Neural cell (in vitro differentiated cells): ENCODE data around the gene DNM1. TPM values are rescaled to one million over a fixed set of nuclear protein-coding genes. Genes with fewer than 3 reads are reported as not detected.

ENCODE experiments used
- H2AFZ ChIP-seq: fragments of 200-600, 300-800 bp; sonication (generic), shearing (Covaris generic); 2 replicates; pipeline ENCODE4 v1.6.0; 2014; ENCODE audit warnings: low read depth, mild to moderate bottlenecking, antibody characterized with exemption, low read length, moderate library complexity
- H3F3A ChIP-seq: fragments of 200-600 bp; shearing (Covaris generic); 2 replicates; pipeline ENCODE4 v1.6.1; 2016; ENCODE audit warnings: mild to moderate bottlenecking, moderate library complexity, mixed read lengths, antibody characterized with exemption, low read length; ENCODE audit not compliant: insufficient read depth, poor library complexity, severe bottlenecking
- H3K27ac ChIP-seq: fragments of 200-600, 300-800 bp; sonication (generic), shearing (Covaris generic); 2 replicates; pipeline ENCODE4 v1.5.1; 2014; ENCODE audit warnings: mild to moderate bottlenecking, low read length, moderate library complexity
- H3K27me3 ChIP-seq: fragments of 300-800, 200-600 bp; sonication (generic), shearing (Covaris generic); 2 replicates; pipeline ENCODE4 v1.6.0; 2014; ENCODE audit warnings: mild to moderate bottlenecking, low read depth, low read length, moderate library complexity; ENCODE audit not compliant: insufficient read depth
- H3K36me3 ChIP-seq: fragments of 300-800, 200-600 bp; sonication (generic), shearing (Covaris generic); 2 replicates; pipeline ENCODE4 v1.5.1; 2014; ENCODE audit warnings: mild to moderate bottlenecking, antibody characterized with exemption, low read length, moderate library complexity; ENCODE audit not compliant: insufficient read depth
- H3K4me2 ChIP-seq: fragments of 300-800, 200-600 bp; sonication (generic), shearing (Covaris generic); 2 replicates; pipeline ENCODE4 v1.6.0; 2014; ENCODE audit warnings: mild to moderate bottlenecking, low read length
- H3K4me3 ChIP-seq: fragments of 300-800, 200-600 bp; sonication (generic), shearing (Covaris generic); 2 replicates; pipeline ENCODE4 v1.5.1; 2014; ENCODE audit warnings: mild to moderate bottlenecking, low read length, moderate library complexity
- H3K79me2 ChIP-seq: fragments of 200-600 bp; shearing (Covaris generic); replicated peaks from 2 replicates; pipeline ENCODE4 v1.6.0; 2014; ENCODE audit warnings: mild to moderate bottlenecking, low read length, moderate library complexity; ENCODE audit not compliant: insufficient read depth
- H3K9ac ChIP-seq: fragments of 300-800, 200-600 bp; sonication (generic), shearing (Covaris generic); 2 replicates; pipeline ENCODE4 v1.6.1; 2016; ENCODE audit warnings: mild to moderate bottlenecking, low read length, mixed read lengths
- H3K9me2 ChIP-seq: fragments of 200-600 bp; shearing (Covaris generic); 2 replicates; pipeline ENCODE4 v1.6.1; 2016; ENCODE audit warnings: mild to moderate bottlenecking, low read length, mixed read lengths; ENCODE audit not compliant: insufficient read depth
- H3K9me3 ChIP-seq: fragments of 200-600, 300-800 bp; sonication (generic), shearing (Covaris generic); 2 replicates; pipeline ENCODE4 v1.6.1; 2016; ENCODE audit warnings: mild to moderate bottlenecking, mixed run types, low read length, moderate library complexity, mixed read lengths
- H4K20me1 ChIP-seq: fragments of 200-600 bp; shearing (Covaris generic); 2 replicates; pipeline ENCODE4 v1.6.1; 2016; ENCODE audit warnings: mild to moderate bottlenecking, mixed run types; ENCODE audit not compliant: insufficient read depth
- CTCF ChIP-seq: fragments of 450-650 bp; IDR thresholded peaks from 2 replicates; pipeline ENCODE4 v1.5.1; 2014; ENCODE audit warnings: antibody characterized with exemption, mild to moderate bottlenecking, moderate library complexity; ENCODE audit not compliant: poor library complexity, severe bottlenecking
- EP300 ChIP-seq: fragments of 450-650 bp; conservative IDR thresholded peaks from 2 replicates; pipeline ENCODE4 v1.6.1; 2014; ENCODE audit warnings: antibody characterized with exemption, mild to moderate bottlenecking, moderate library complexity; ENCODE audit not compliant: poor library complexity, severe bottlenecking
- EZH2 ChIP-seq: fragments of 200-600, 300-800 bp; shearing (Covaris generic), sonication (generic); IDR thresholded peaks from 2 replicates; pipeline ENCODE4 v1.6.1; 2014; ENCODE audit warnings: antibody characterized with exemption, low read length, borderline replicate concordance, mild to moderate bottlenecking; ENCODE audit not compliant: insufficient read depth, poor library complexity, severe bottlenecking
- MXI1 ChIP-seq: fragments of 450-650 bp; conservative IDR thresholded peaks from 2 replicates; pipeline ENCODE4 v1.6.1; 2014; ENCODE audit warnings: antibody characterized with exemption, mild to moderate bottlenecking; ENCODE audit not compliant: poor library complexity, severe bottlenecking
- POLR2AphosphoS5 ChIP-seq: IDR thresholded peaks from 2 replicates; pipeline ENCODE4 v1.6.1; 2012
- RAD21 ChIP-seq: fragments of 450-650 bp; conservative IDR thresholded peaks from 2 replicates; pipeline ENCODE4 v1.6.1; 2014; ENCODE audit warnings: antibody characterized with exemption, mild to moderate bottlenecking, moderate library complexity
- REST ChIP-seq: IDR thresholded peaks from 2 replicates; pipeline ENCODE4 v1.6.1; 2012; ENCODE audit warnings: borderline replicate concordance
- SMC3 ChIP-seq: fragments of 450-650 bp; conservative IDR thresholded peaks from 2 replicates; pipeline ENCODE4 v1.6.1; 2014; ENCODE audit warnings: antibody characterized with exemption, mild to moderate bottlenecking, moderate library complexity; ENCODE audit not compliant: poor library complexity
- TAF1 ChIP-seq: IDR thresholded peaks from 2 replicates; pipeline ENCODE4 v1.6.1; 2012; ENCODE audit warnings: low read depth
- polyA plus RNA-seq: library from polyadenylated mRNA; depleted of rRNA; stranded (reverse); fragments of >200 nt; gene quantifications from 2 replicates; pipeline ENCODE4 v1.2.3, GENCODE V29; 2014

DNM1 gene
- polyA plus RNA-seq, 1 donor from 2014 or later: 104 TPM

GRCh38 chr9:128293091-128293490 lies 89.9 kb downstream of the DNM1 start:
- Histone ChIP-seq H4K20me1 (no peaks in the 10 kb centered on the region), H3F3A (no peaks in the 10 kb centered on the region), H3K9me3 (no peaks in the 10 kb centered on the region), H3K36me3 (peaks cover 4% of the 10 kb centered on the region), H2AFZ (no peak overlapping the region), H3K79me2 (no peaks in the 10 kb centered on the region), H3K27ac (no peak overlapping the region), H3K4me2 (no peak overlapping the region), H3K4me3 (no peak overlapping the region), H3K27me3 (no peaks in the 10 kb centered on the region), H3K9ac (no peak overlapping the region), H3K9me2 (no peaks in the 10 kb centered on the region)
- TF ChIP-seq EZH2: no peak
- no peak for TF ChIP-seq SMC3
- no peak for TF ChIP-seq TAF1
- TF ChIP-seq REST: no peak
- no peak for TF ChIP-seq CTCF
- TF ChIP-seq EP300: no peak
- TF ChIP-seq RAD21: no peak
- no peak for TF ChIP-seq POLR2AphosphoS5
- TF ChIP-seq MXI1: no peak

- Histone ChIP-seq H3K9me2 (no peaks in the 10 kb centered on the region), H3K36me3 (no peaks in the 10 kb centered on the region), H4K20me1 (no peaks in the 10 kb centered on the region), H3K27me3 (no peaks in the 10 kb centered on the region), H3K9me3 (no peaks in the 10 kb centered on the region), H3K4me2 (no peak overlapping the region), H3K27ac (no peak overlapping the region), H3K4me3 (no peak overlapping the region), H2AFZ (no peak overlapping the region), H3K79me2 (no peaks in the 10 kb centered on the region), H3K9ac (no peak overlapping the region), H3F3A (no peaks in the 10 kb centered on the region)
- TF ChIP-seq POLR2AphosphoS5: no peak
- TF ChIP-seq MXI1: no peak
- TF ChIP-seq CTCF: no peak
- TF ChIP-seq SMC3: no peak
- no peak for TF ChIP-seq EZH2
- TF ChIP-seq TAF1: no peak
- no peak for TF ChIP-seq REST
- no peak for TF ChIP-seq RAD21
- no peak for TF ChIP-seq EP300
These were observed 91.0 kb downstream of the DNM1 start for GRCh38 chr9:128294142-128294541.
